Calu3 (cell line): ENCODE measurements around the gene BCKDHB. TPM values are rescaled to one million over a fixed set of nuclear protein-coding genes. Genes with fewer than 3 reads are reported as not detected.
"Not testable (repeated sequence)": the region's sequence is repeated elsewhere in the genome, so short reads cannot be mapped to it uniquely, and the experiment has no call there.

Experiments used
- BruUV-seq: library from RNA; stranded (reverse); fragments of 400-500 nt; replicated peaks from 2 replicates; lab custom pipeline; 2021; lab: Mats Ljungman, UMichigan
- CTCF ChIA-PET: fragments of 300-600 bp; sonication (Branson Sonifier 250); formaldehyde crosslinking; loops from one replicate; lab custom pipeline; 2022; ENCODE audit warnings: antibody characterized with exemption; lab: Charles Lee
- DNase-seq: peaks from one replicate; pipeline ENCODE4 v3.0.0; 2022
- H3K27ac Mint-ChIP-seq: one replicate; pipeline ENCODE4 v1.8.0; 2022; ENCODE audit warnings: mixed read lengths; ENCODE audit not compliant: unreplicated experiment
- H3K27me3 Mint-ChIP-seq: one replicate; pipeline ENCODE4 v1.8.0; 2022; ENCODE audit warnings: mixed read lengths; ENCODE audit not compliant: unreplicated experiment
- H3K36me3 Mint-ChIP-seq: one replicate; pipeline ENCODE4 v1.8.0; 2022; ENCODE audit warnings: mild to moderate bottlenecking, moderate library complexity, mixed read lengths; ENCODE audit not compliant: insufficient read depth, unreplicated experiment
- H3K4me1 Mint-ChIP-seq: one replicate; pipeline ENCODE4 v1.8.0; 2022; ENCODE audit warnings: mild to moderate bottlenecking, low read depth, mixed read lengths; ENCODE audit not compliant: unreplicated experiment
- H3K4me3 Mint-ChIP-seq: one replicate; pipeline ENCODE4 v1.8.0; 2022; ENCODE audit warnings: mild to moderate bottlenecking, low read depth, moderate library complexity, mixed read lengths; ENCODE audit not compliant: unreplicated experiment
- H3K9me3 Mint-ChIP-seq: one replicate; pipeline ENCODE4 v1.8.0; 2022; ENCODE audit warnings: low read depth, mixed read lengths; ENCODE audit not compliant: unreplicated experiment
- CTCF ChIP-seq: fragments of 200-600 bp; IDR thresholded peaks from one replicate; pipeline ENCODE4 v1.8.0; 2022; ENCODE audit warnings: antibody characterized with exemption; ENCODE audit not compliant: unreplicated experiment
- intact Hi-C: fragments of 100-400 bp; cut with micrococcal nuclease; formaldehyde crosslinking; loops from one replicate; pipeline ENCODE4 v1.10.0; 2022; ENCODE audit not compliant: unreplicated experiment
- total RNA-seq: library from RNA; stranded (reverse); gene quantifications from 2 replicates; pipeline ENCODE4 v1.2.3, GENCODE V29; 2022

The BCKDHB gene
- total RNA-seq, 1 experiment from 2014 or later: 24.9 TPM

GRCh38 chr6:80289727-80290126 is 183.3 kb downstream of the BCKDHB start:
- Mint-ChIP-seq H3K9me3 (peaks cover 4% of the 10 kb centered on the region), H3K27ac (no peak overlapping the region), H3K36me3 (no peaks in the 10 kb centered on the region), H3K4me1 (no peaks in the 10 kb centered on the region), H3K4me3 (no peak overlapping the region), H3K27me3 (no peaks in the 10 kb centered on the region)
- CTCF ChIA-PET: no interaction called here
- no TSS peak for BruUV-seq
- TF ChIP-seq CTCF: no peak
- DNase-seq: no peak
- intact Hi-C loops: no loop called here

GRCh38 chr6:80294531-80294930 is 188.1 kb downstream of the BCKDHB start:
- DNase-seq, H3K4me3 Mint-ChIP-seq, H3K9me3 Mint-ChIP-seq, H3K27me3 Mint-ChIP-seq, H3K4me1 Mint-ChIP-seq, BruUV-seq, CTCF ChIA-PET, intact Hi-C loops, H3K27ac Mint-ChIP-seq, H3K36me3 Mint-ChIP-seq: not testable (repeated sequence)

GRCh38 chr6:80302716-80303115 is 196.2 kb downstream of the BCKDHB start:
- Mint-ChIP-seq H3K27me3 (no peaks in the 10 kb centered on the region), H3K4me3 (no peak overlapping the region), H3K9me3 (peaks cover 2% of the 10 kb centered on the region), H3K36me3 (no peaks in the 10 kb centered on the region), H3K27ac (no peak overlapping the region), H3K4me1 (no peaks in the 10 kb centered on the region)
- TF ChIP-seq CTCF: no peak
- BruUV-seq: no TSS peak
- DNase-seq: no peak
- CTCF ChIA-PET: no interaction called here
- intact Hi-C loops: no loop called here

- no peaks in the 10 kb centered on the region for H3K27me3 Mint-ChIP-seq
- intact Hi-C loops: no loop called here
- no TSS peak for BruUV-seq
- no peaks in the 10 kb centered on the region for H3K36me3 Mint-ChIP-seq
- CTCF ChIA-PET: no interaction called here
- no peaks in the 10 kb centered on the region for H3K4me1 Mint-ChIP-seq
- DNase-seq: no peak
- H3K27ac Mint-ChIP-seq: no peak overlapping the region
- no peaks in the 10 kb centered on the region for H3K9me3 Mint-ChIP-seq
- no peak overlapping the region for H3K4me3 Mint-ChIP-seq
- TF ChIP-seq CTCF: no peak
These were observed 197.5 kb downstream of the BCKDHB start for GRCh38 chr6:80304014-80304413.

GRCh38 chr6:80314531-80314930 is 208.1 kb downstream of the BCKDHB start:
- Mint-ChIP-seq H3K27ac (no peak overlapping the region), H3K4me1 (no peaks in the 10 kb centered on the region), H3K27me3 (no peaks in the 10 kb centered on the region), H3K36me3 (no peaks in the 10 kb centered on the region), H3K4me3 (no peak overlapping the region), H3K9me3 (peaks cover 5% of the 10 kb centered on the region)
- CTCF ChIA-PET: no interaction called here
- intact Hi-C loops: no loop called here
- DNase-seq: no peak
- BruUV-seq: no TSS peak
- TF ChIP-seq CTCF: no peak
